Activated B cell treated with CpG ODN at 0.5 μM for 24 hours (primary cell): ENCODE measurements around the gene MCUB. TPM values are rescaled to one million over a fixed set of nuclear protein-coding genes. Genes with fewer than 3 reads are reported as not detected.

Experiments
- ATAC-seq: fragments of 200-7000 bp; cut with Tn5 transposase; one replicate; pipeline ENCODE4 v1.10.0; 2021; ENCODE audit warnings: low read depth, mild to moderate bottlenecking, moderate library complexity
- CTCF ChIA-PET: fragments of 350-600 bp; sonication (Branson Sonifier 250); formaldehyde crosslinking; loops from one replicate; lab custom pipeline; 2021; ENCODE audit warnings: antibody characterized with exemption; lab: Charles Lee
- POLR2A ChIA-PET: fragments of 350-600 bp; sonication (Branson Sonifier 250); formaldehyde crosslinking; loops from one replicate; lab custom pipeline; 2021; ENCODE audit warnings: antibody characterized with exemption; lab: Charles Lee
- DNase-seq: peaks from one replicate; pipeline ENCODE4 v3.0.0; 2022
- H3K27ac Mint-ChIP-seq: one replicate; pipeline ENCODE4 v1.8.0; 2020; ENCODE audit warnings: mixed read lengths
- H3K27me3 Mint-ChIP-seq: one replicate; pipeline ENCODE4 v1.8.0; 2021; ENCODE audit warnings: mixed read lengths
- H3K36me3 Mint-ChIP-seq: one replicate; pipeline ENCODE4 v1.8.0; 2021; ENCODE audit warnings: low read depth, mixed read lengths
- H3K4me1 Mint-ChIP-seq: one replicate; pipeline ENCODE4 v1.8.0; 2021; ENCODE audit warnings: mixed read lengths
- H3K4me3 Mint-ChIP-seq: one replicate; pipeline ENCODE4 v1.8.0; 2020; ENCODE audit warnings: mild to moderate bottlenecking, mixed read lengths
- H3K9me3 Mint-ChIP-seq: one replicate; pipeline ENCODE4 v1.8.0; 2020; ENCODE audit warnings: mixed read lengths
- intact Hi-C: fragments of 100-400 bp; cut with micrococcal nuclease; formaldehyde crosslinking; loops from one replicate; pipeline ENCODE4 v1.15.1; 2024
- total RNA-seq: library from RNA; stranded (reverse); gene quantifications from 2 replicates; pipeline ENCODE4 v1.2.3, GENCODE V29; 2022
- TF ChIP-seq, protein P1 (sequence below): fragments of 200-600 bp; IDR thresholded peaks from one replicate; pipeline ENCODE4 v1.8.0; 2022; ENCODE audit warnings: antibody characterized with exemption, mild to moderate bottlenecking

Gene MCUB
- total RNA-seq, 1 donor from 2014 or later: 28.9 TPM

DNA sequence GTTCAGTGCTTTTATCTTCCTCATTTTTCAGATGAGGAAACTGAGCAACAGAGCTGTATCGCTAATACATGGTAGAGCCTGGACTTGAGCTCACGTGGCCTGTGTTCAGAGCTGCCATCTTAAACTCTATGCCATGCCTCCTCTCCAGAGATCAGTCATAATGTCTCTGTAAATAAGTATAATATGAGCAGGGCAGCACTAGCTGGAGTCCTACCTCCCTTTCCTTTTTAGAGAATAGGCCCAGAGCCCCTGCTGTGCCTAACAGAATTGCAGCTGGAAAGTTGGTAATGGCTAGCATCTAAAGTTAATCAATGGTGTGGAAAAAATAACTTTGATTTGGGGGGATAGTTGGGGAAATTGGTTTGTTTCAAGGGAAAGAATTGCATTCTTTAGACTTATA, 122.8 kb downstream of the MCUB start:
- peaks cover 16% of the 10 kb centered on the region for H3K4me1 Mint-ChIP-seq
- CTCF ChIA-PET: no interaction called here
- H3K27me3 Mint-ChIP-seq: no peaks in the 10 kb centered on the region
- TF ChIP-seq, protein P1, sequence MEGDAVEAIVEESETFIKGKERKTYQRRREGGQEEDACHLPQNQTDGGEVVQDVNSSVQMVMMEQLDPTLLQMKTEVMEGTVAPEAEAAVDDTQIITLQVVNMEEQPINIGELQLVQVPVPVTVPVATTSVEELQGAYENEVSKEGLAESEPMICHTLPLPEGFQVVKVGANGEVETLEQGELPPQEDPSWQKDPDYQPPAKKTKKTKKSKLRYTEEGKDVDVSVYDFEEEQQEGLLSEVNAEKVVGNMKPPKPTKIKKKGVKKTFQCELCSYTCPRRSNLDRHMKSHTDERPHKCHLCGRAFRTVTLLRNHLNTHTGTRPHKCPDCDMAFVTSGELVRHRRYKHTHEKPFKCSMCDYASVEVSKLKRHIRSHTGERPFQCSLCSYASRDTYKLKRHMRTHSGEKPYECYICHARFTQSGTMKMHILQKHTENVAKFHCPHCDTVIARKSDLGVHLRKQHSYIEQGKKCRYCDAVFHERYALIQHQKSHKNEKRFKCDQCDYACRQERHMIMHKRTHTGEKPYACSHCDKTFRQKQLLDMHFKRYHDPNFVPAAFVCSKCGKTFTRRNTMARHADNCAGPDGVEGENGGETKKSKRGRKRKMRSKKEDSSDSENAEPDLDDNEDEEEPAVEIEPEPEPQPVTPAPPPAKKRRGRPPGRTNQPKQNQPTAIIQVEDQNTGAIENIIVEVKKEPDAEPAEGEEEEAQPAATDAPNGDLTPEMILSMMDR: no peak
- ATAC-seq: no peak
- DNase-seq: no peak
- H3K4me3 Mint-ChIP-seq: no peak overlapping the region
- H3K9me3 Mint-ChIP-seq: no peaks in the 10 kb centered on the region
- POLR2A ChIA-PET: no interaction called here
- peak overlapping the region; percentile 64 for H3K27ac Mint-ChIP-seq
- intact Hi-C loops: no loop called here
- H3K36me3 Mint-ChIP-seq: peaks cover 62% of the 10 kb centered on the region

DNA sequence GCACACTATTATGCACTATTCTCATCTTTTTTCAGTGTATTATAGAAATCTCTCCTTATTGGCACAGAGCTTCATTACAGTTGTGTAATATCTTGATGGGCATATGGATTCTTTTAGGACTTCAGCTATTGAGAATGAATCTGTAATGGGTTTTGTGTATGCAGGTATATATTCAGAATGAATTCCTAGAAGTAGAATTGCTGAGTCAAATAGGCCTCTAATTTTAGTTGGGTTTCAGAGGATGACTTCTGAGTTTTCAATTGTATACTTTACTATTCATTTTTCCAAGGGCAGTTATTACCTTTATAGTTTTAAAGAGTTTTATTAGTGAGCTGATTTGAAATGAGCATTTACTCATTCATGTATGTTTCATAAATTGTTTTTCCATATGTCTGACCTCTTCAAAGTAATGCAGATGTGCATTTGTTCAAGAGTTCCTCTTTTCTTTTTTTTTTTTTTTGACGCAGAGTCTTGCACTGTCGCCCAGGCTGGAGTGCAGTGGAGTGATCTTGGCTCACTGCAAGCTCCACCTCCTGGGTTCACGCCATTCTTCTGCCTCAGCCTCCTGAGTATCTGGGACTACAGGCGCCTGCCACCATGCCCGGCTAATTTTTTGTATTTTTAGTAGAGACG, 123.7 kb downstream of the MCUB start:
- ChIA-PET POLR2A (interaction anchor here (0.6 to 0.7 kb wide), 2 partner anchors 49 to 121 kb away, joined by 6 read pairs; no protein-coding TSS in a partner anchor), CTCF (interaction anchor here (1.3 kb wide), 1 partner anchor 21 kb away, joined by 3 read pairs; no protein-coding TSS in a partner anchor)
- Mint-ChIP-seq H3K4me1 (peaks cover 16% of the 10 kb centered on the region), H3K27ac (peak overlapping the region; percentile 5), H3K27me3 (no peaks in the 10 kb centered on the region), H3K4me3 (no peak overlapping the region), H3K9me3 (no peaks in the 10 kb centered on the region), H3K36me3 (peaks cover 64% of the 10 kb centered on the region)
- intact Hi-C loops: no loop called here
- TF ChIP-seq, protein P1: no peak
- DNase-seq (no peak), ATAC-seq (peak; percentile 25)

DNA sequence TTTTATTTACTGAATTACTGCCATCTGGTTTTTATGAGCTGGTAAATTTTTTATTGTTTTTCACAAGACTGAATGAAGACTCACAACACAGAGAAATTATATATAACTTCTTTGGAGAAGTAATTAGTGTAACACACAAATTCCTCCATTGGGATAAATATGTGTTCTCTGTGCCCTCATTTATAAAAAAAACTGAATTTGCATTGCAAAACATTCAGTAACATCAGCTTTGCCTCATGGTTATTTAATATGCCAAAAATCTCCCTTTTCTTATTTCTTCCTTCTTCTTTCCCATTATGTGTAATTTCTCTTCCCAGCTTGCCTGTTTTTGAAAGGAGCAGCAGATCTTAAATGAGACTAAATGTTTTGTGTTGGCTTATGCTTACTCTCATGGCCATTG, 124.7 kb downstream of the MCUB start:
- H3K4me1 Mint-ChIP-seq: peaks cover 16% of the 10 kb centered on the region
- ChIA-PET CTCF (interaction anchor here (1.3 kb wide), 1 partner anchor 20 kb away, joined by 3 read pairs; no protein-coding TSS in a partner anchor), POLR2A (no interaction called here)
- TF ChIP-seq, protein P1: no peak
- no peak for ATAC-seq
- H3K27me3 Mint-ChIP-seq: no peaks in the 10 kb centered on the region
- DNase-seq: no peak
- no peak overlapping the region for H3K4me3 Mint-ChIP-seq
- no peaks in the 10 kb centered on the region for H3K9me3 Mint-ChIP-seq
- intact Hi-C loops: no loop called here
- peaks cover 64% of the 10 kb centered on the region for H3K36me3 Mint-ChIP-seq
- no peak overlapping the region for H3K27ac Mint-ChIP-seq

DNA sequence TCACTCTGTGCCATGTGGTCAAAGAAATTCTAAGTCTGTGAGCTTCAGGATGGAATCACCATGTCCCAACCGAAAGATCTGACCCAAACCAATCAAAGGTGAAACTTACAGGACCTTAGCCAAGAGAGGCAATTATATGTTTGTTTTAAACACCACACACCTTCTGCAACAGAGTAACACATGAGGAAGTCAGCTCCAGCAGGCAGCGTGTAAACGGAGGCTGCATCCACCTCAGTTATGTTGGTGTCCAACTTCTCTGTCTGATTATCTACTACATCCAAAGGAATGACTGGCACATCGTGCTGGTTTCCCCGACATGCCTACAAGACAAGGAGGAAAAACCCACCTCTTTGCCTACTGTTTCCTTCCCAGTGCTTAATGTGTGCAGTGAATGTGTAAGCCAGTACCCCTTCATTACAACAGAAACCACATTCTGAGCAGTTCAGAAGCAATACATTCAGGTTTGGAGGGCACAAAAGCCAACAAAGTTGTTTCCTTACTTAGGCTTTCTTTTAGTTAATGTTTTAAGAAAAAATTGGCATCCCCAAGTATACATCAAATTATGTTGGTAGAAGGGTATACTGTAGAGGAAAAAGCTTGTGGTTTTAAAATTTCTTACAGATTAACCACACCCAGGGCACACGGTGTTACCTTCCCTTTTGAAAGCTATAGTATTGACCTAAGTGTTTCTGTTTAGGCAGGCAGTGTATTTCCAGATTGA, 130.8 kb downstream of the MCUB start:
- Mint-ChIP-seq H3K4me3 (peak overlapping the region; percentile 9), H3K27me3 (no peaks in the 10 kb centered on the region), H3K36me3 (peaks cover 50% of the 10 kb centered on the region), H3K27ac (peak overlapping the region; percentile 8), H3K9me3 (no peaks in the 10 kb centered on the region), H3K4me1 (peaks cover 16% of the 10 kb centered on the region)
- CTCF ChIA-PET: no interaction called here
- POLR2A ChIA-PET: interaction anchor here (1.0 kb wide), 1 partner anchor 130 kb away, joined by 3 read pairs; no protein-coding TSS in a partner anchor
- DNase-seq: no peak
- intact Hi-C loops: no loop called here
- ATAC-seq: no peak
- TF ChIP-seq, protein P1: no peak

DNA sequence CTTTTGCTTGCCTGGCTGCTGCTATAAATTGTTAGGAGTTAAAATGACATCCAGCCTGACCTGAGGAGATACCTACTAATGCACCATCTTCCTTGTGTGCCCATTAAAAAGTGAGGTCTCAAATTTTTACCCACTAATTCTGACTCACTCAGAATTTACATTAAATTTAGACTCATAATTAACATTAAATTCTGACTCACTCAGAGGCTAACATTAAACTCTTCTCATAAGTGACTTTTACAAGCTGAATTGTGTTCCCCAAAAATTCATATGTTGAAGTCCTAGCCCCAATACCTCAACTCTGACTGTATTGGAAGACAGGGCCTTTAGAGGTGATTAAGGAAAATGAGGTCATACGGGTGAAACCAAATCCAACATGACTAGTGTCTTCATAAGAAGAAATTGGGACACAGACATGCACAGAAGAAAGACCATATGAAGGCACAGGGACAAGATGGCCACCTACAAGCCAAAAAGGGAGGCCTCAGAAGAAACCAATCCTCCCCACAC, 131.4 kb downstream of the MCUB start:
- Mint-ChIP-seq H3K4me3 (no peak overlapping the region), H3K27me3 (no peaks in the 10 kb centered on the region), H3K4me1 (peaks cover 16% of the 10 kb centered on the region), H3K27ac (no peak overlapping the region), H3K9me3 (no peaks in the 10 kb centered on the region), H3K36me3 (peaks cover 50% of the 10 kb centered on the region)
- TF ChIP-seq, protein P1: no peak
- intact Hi-C loops: no loop called here
- DNase-seq (no peak), ATAC-seq (no peak)
- POLR2A ChIA-PET: no interaction called here
- CTCF ChIA-PET: no interaction called here
